HUES6 (cell line): Measurements from ENCODE around the gene CCSER1.
"Not testable (repeated sequence)": the region's sequence is repeated elsewhere in the genome, so short reads cannot be mapped to it uniquely, and the experiment has no call there.

Experiments
- H3K27ac ChIP-seq: 2 replicates; pipeline ENCODE4 v1.7.0; 2013; ENCODE audit warnings: low read depth, mild to moderate bottlenecking, low read length, inconsistent platforms
- H3K27me3 ChIP-seq: 2 replicates; pipeline ENCODE4 v1.6.1; 2013; ENCODE audit warnings: low read length; ENCODE audit not compliant: control insufficient read depth, insufficient read depth
- H3K36me3 ChIP-seq: 2 replicates; pipeline ENCODE4 v1.6.1; 2013; ENCODE audit warnings: low read length; ENCODE audit not compliant: control insufficient read depth, insufficient read depth
- H3K4me1 ChIP-seq: 2 replicates; pipeline ENCODE4 v1.6.1; 2013; ENCODE audit warnings: low read length; ENCODE audit not compliant: control insufficient read depth, insufficient read depth
- H3K4me3 ChIP-seq: 2 replicates; pipeline ENCODE4 v1.5.1; 2013; ENCODE audit warnings: low read depth, low read length
- H3K9ac ChIP-seq: one replicate; pipeline ENCODE4 v1.6.1; 2013; ENCODE audit warnings: mild to moderate bottlenecking, low read length
- H3K9me3 ChIP-seq: 2 replicates; pipeline ENCODE4 v1.6.1; 2013; ENCODE audit warnings: low read depth, low read length; ENCODE audit not compliant: control insufficient read depth, insufficient read depth

CCSER1 gene

GRCh38 chr4:91070736-91071135 is 943.5 kb downstream of the CCSER1 start:
- H3K27ac ChIP-seq, result no peak overlapping the region
- H3K4me1 ChIP-seq, result no peaks in the 10 kb centered on the region
- H3K9me3 ChIP-seq, result peaks cover 14% of the 10 kb centered on the region
- no peaks in the 10 kb centered on the region for H3K36me3 ChIP-seq
- H3K9ac ChIP-seq, result no peak overlapping the region
- no peak overlapping the region for H3K4me3 ChIP-seq
- no peaks in the 10 kb centered on the region for H3K27me3 ChIP-seq

GRCh38 chr4:91076147-91076546 is 949.0 kb downstream of the CCSER1 start:
- no peaks in the 10 kb centered on the region for H3K36me3 ChIP-seq
- no peaks in the 10 kb centered on the region for H3K4me1 ChIP-seq
- no peak overlapping the region for H3K4me3 ChIP-seq
- no peaks in the 10 kb centered on the region for H3K27me3 ChIP-seq
- no peak overlapping the region for H3K27ac ChIP-seq
- H3K9ac ChIP-seq, result no peak overlapping the region
- peaks cover 26% of the 10 kb centered on the region for H3K9me3 ChIP-seq

- Histone ChIP-seq H3K4me1 (peaks cover 6% of the 10 kb centered on the region), H3K4me3 (no peak overlapping the region), H3K27ac (no peak overlapping the region; the same call in 1 of the 2 replicates), H3K27me3 (no peaks in the 10 kb centered on the region), H3K36me3 (no peaks in the 10 kb centered on the region), H3K9ac (no peak overlapping the region), H3K9me3 (0 out of 2 replicates have a peak, but pooled peaks cover 3% of the 10 kb centered on the region)
These were observed 958.8 kb downstream of the CCSER1 start for GRCh38 chr4:91085961-91086360.

GRCh38 chr4:91087743-91088142 is 960.5 kb downstream of the CCSER1 start:
- Histone ChIP-seq H3K9me3 (0 out of 2 replicates have a peak, but pooled peaks cover 3% of the 10 kb centered on the region), H3K4me1 (peaks cover 6% of the 10 kb centered on the region), H3K4me3 (no peak overlapping the region), H3K27ac (no peak overlapping the region), H3K36me3 (no peaks in the 10 kb centered on the region), H3K9ac (no peak overlapping the region), H3K27me3 (no peaks in the 10 kb centered on the region)

- H3K9ac ChIP-seq, result no peak overlapping the region
- no peaks in the 10 kb centered on the region for H3K36me3 ChIP-seq
- peaks cover 6% of the 10 kb centered on the region for H3K4me1 ChIP-seq
- H3K4me3 ChIP-seq, result no peak overlapping the region
- peaks cover 3% of the 10 kb centered on the region; the same call in 1 of the 2 replicates for H3K9me3 ChIP-seq
- H3K27me3 ChIP-seq, result no peaks in the 10 kb centered on the region
- no peak overlapping the region for H3K27ac ChIP-seq
These were observed 962.0 kb downstream of the CCSER1 start for GRCh38 chr4:91089178-91089577.

- Histone ChIP-seq H3K36me3 (no peaks in the 10 kb centered on the region), H3K27me3 (no peaks in the 10 kb centered on the region), H3K9ac (no peak overlapping the region), H3K9me3 (peaks cover 31% of the 10 kb centered on the region), H3K4me1 (no peaks in the 10 kb centered on the region; the same call in 1 of the 2 replicates), H3K4me3 (no peak overlapping the region), H3K27ac (no peak overlapping the region)
These were observed 965.3 kb downstream of the CCSER1 start for GRCh38 chr4:91092398-91092980.

- H3K27ac ChIP-seq, H3K27me3 ChIP-seq, H3K9ac ChIP-seq, H3K36me3 ChIP-seq, H3K4me1 ChIP-seq, H3K4me3 ChIP-seq: not testable (repeated sequence)
- peaks cover 31% of the 10 kb centered on the region for H3K9me3 ChIP-seq
These were observed 967.0 kb downstream of the CCSER1 start for GRCh38 chr4:91094220-91094619.

GRCh38 chr4:91099666-91100065 is 972.5 kb downstream of the CCSER1 start:
- peaks cover 44% of the 10 kb centered on the region for H3K9me3 ChIP-seq
- H3K4me3 ChIP-seq, result no peak overlapping the region
- no peaks in the 10 kb centered on the region for H3K4me1 ChIP-seq
- no peak overlapping the region for H3K9ac ChIP-seq
- no peaks in the 10 kb centered on the region for H3K27me3 ChIP-seq
- no peaks in the 10 kb centered on the region; the same call in 1 of the 2 replicates for H3K36me3 ChIP-seq
- no peak overlapping the region for H3K27ac ChIP-seq

- H3K4me1 ChIP-seq, result no peaks in the 10 kb centered on the region
- H3K27ac ChIP-seq, result no peak overlapping the region
- no peaks in the 10 kb centered on the region for H3K27me3 ChIP-seq
- no peak overlapping the region for H3K4me3 ChIP-seq
- no peak overlapping the region for H3K9ac ChIP-seq
- peaks cover 19% of the 10 kb centered on the region for H3K9me3 ChIP-seq
- H3K36me3 ChIP-seq, result no peaks in the 10 kb centered on the region; the same call in 1 of the 2 replicates
These were observed 981.6 kb downstream of the CCSER1 start for GRCh38 chr4:91108751-91109150.

GRCh38 chr4:91111556-91111955 is 984.4 kb downstream of the CCSER1 start:
- no peaks in the 10 kb centered on the region for H3K27me3 ChIP-seq
- H3K27ac ChIP-seq, result no peak overlapping the region
- H3K4me1 ChIP-seq, result peaks cover 4% of the 10 kb centered on the region; the same call in 1 of the 2 replicates
- H3K9ac ChIP-seq, result no peak overlapping the region
- H3K9me3 ChIP-seq, result peaks cover 10% of the 10 kb centered on the region; the same call in 1 of the 2 replicates
- no peaks in the 10 kb centered on the region for H3K36me3 ChIP-seq
- no peak overlapping the region for H3K4me3 ChIP-seq

- no peaks in the 10 kb centered on the region for H3K27me3 ChIP-seq
- peaks cover 5% of the 10 kb centered on the region; the same call in 1 of the 2 replicates for H3K9me3 ChIP-seq
- H3K4me3 ChIP-seq, result no peak overlapping the region
- no peak overlapping the region for H3K9ac ChIP-seq
- H3K27ac ChIP-seq, result no peak overlapping the region
- peaks cover 4% of the 10 kb centered on the region; the same call in 1 of the 2 replicates for H3K4me1 ChIP-seq
- H3K36me3 ChIP-seq, result no peaks in the 10 kb centered on the region
These were observed 986.0 kb downstream of the CCSER1 start for GRCh38 chr4:91113130-91113706.
